ENCODE data around the gene CLSTN2. TPM values are rescaled to one million over a fixed set of nuclear protein-coding genes. Genes with fewer than 3 reads are reported as not detected.

Gene CLSTN2
- total RNA-seq, 1 donor from 2014 or later, result not detected

- Mint-ChIP-seq H3K4me1 (no peaks in the 10 kb centered on the region), H3K4me3 (no peak overlapping the region), H3K9me3 (no peaks in the 10 kb centered on the region), H3K36me3 (ENCODE audit: low read depth) (no peaks in the 10 kb centered on the region), H3K27ac (no peak overlapping the region), H3K27me3 (peaks cover 5% of the 10 kb centered on the region)
- intact Hi-C loops (cut with micrococcal nuclease), result no loop called here
- DNase-seq, result no peak
Observed at GRCh38 chr3:140597364-140597763, 662.4 kb downstream of the CLSTN2 start.

DNA sequence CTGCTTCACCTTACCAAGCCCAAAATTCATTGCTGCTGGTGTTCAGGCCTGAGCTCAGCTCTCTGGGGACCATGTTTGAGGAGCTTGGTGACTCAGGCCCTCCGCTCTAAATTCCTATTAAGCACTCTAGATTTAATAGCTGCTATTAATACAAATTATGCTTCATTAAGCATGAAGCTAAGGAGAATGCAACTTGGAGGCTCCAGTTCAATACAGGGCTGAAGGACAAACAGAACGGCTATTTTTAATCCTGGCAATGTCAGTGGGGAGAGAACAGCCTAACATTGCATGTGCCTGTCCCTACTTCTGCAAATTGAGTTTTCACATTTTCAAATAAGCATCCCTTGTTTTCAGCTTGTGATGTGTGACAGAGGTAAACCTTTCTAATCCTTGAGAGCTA lies 662.8 kb downstream of the CLSTN2 start:
- no peak for DNase-seq
- Mint-ChIP-seq H3K36me3 (ENCODE audit: low read depth) (no peaks in the 10 kb centered on the region), H3K27ac (no peak overlapping the region), H3K9me3 (no peaks in the 10 kb centered on the region), H3K4me3 (no peak overlapping the region), H3K4me1 (no peaks in the 10 kb centered on the region), H3K27me3 (peaks cover 2% of the 10 kb centered on the region)
- intact Hi-C loops (cut with micrococcal nuclease), result no loop called here

DNA sequence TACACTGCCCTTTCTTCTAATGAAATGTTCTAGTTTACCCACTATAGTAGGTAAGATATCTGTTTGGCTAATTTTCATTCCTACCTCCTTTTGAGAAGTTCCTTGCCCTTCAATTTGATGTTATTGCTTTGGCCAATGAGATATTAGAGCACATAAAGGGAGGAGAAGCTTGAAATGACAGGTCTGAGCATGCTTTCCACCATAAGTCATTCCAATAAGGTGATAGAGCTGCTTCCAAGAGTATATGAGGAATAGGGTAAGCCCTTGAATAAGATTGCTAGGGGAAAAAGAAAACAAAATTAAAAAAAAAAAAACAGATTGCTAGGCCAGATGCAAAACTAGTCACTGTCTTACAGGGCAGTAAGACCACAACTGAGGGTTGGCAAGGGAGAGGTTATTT lies 664.0 kb downstream of the CLSTN2 start:
- no peak for DNase-seq
- no peaks in the 10 kb centered on the region for H3K36me3 Mint-ChIP-seq (ENCODE audit: low read depth)
- H3K9me3 Mint-ChIP-seq, result no peaks in the 10 kb centered on the region
- H3K4me1 Mint-ChIP-seq, result no peaks in the 10 kb centered on the region
- intact Hi-C loops (cut with micrococcal nuclease), result no loop called here
- peaks cover 2% of the 10 kb centered on the region for H3K27me3 Mint-ChIP-seq
- no peak overlapping the region for H3K27ac Mint-ChIP-seq
- H3K4me3 Mint-ChIP-seq, result no peak overlapping the region

DNA sequence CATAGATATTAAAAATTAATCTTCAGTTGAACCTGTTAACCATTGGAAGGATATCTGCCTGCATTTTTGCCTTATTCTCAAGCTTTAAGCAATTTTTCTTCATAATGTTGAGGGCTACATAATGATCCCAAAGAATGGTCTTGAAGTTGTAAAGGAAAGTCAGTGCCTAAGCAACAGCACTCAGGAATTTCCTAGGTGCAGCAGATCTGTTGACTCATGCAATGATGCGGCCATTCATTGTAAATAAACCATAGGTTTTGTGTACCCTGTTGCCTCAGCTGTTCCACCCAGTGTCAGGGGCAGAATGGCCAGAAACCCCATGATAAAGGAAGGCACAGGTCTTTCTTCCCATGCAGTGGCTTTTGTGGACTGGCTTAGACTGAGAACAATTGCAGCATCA lies 664.5 kb downstream of the CLSTN2 start:
- no peak for DNase-seq
- intact Hi-C loops (cut with micrococcal nuclease), result no loop called here
- no peaks in the 10 kb centered on the region for H3K4me1 Mint-ChIP-seq
- H3K4me3 Mint-ChIP-seq, result no peak overlapping the region
- peaks cover 2% of the 10 kb centered on the region for H3K27me3 Mint-ChIP-seq
- H3K27ac Mint-ChIP-seq, result no peak overlapping the region
- no peaks in the 10 kb centered on the region for H3K36me3 Mint-ChIP-seq (ENCODE audit: low read depth)
- no peaks in the 10 kb centered on the region for H3K9me3 Mint-ChIP-seq

DNA sequence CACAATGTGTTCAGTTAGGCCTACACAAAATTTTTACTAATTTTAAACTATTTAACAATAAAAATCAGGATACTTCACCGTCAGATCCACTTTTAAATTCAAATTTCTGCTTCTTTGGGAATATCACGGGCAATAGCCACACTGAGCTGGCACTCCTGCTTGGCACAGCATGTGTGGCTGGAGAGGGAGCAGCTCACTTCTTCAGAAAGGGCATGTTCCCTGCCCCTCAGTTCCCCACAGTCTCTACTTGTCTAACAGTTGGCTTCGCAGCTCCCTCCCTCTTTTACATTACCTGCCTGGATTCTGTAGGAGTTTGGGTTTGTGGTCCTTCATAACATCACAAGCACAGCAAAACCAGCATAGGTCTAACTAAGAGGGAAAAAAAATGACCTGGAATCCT lies 666.9 kb downstream of the CLSTN2 start:
- intact Hi-C loops (cut with micrococcal nuclease), result no loop called here
- H3K4me3 Mint-ChIP-seq, result no peak overlapping the region

DNA sequence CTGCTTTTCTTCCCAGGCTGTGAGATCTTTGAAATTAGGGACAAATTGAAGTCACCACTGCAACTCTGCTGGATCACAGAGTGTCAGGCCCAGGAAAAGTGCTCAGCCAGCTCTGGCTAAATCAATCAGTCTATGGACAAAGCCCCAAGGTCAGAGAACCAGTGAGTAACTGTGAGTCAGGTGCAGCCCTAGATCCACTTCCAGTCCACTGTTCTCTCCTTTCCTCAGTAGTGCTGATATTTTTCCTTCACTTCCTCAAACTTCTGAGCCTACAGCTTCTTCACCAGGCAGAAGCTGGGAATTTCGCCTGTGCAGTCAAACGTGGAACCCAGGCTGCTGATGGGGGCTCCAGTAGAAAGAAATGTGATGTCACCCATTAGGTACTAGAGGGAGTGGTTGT lies 667.8 kb downstream of the CLSTN2 start:
- Mint-ChIP-seq H3K9me3 (no peaks in the 10 kb centered on the region), H3K4me3 (no peak overlapping the region), H3K36me3 (ENCODE audit: low read depth) (no peaks in the 10 kb centered on the region), H3K4me1 (no peaks in the 10 kb centered on the region), H3K27me3 (peaks cover 4% of the 10 kb centered on the region), H3K27ac (no peak overlapping the region)
- intact Hi-C loops (cut with micrococcal nuclease), result no loop called here
- DNase-seq, result no peak

More for the DNA sequence above, 666.9 kb downstream of the CLSTN2 start:
- no peaks in the 10 kb centered on the region for H3K4me1 Mint-ChIP-seq
- no peak for DNase-seq
- peaks cover 2% of the 10 kb centered on the region for H3K27me3 Mint-ChIP-seq
- H3K9me3 Mint-ChIP-seq, result no peaks in the 10 kb centered on the region
- H3K27ac Mint-ChIP-seq, result no peak overlapping the region
- no peaks in the 10 kb centered on the region for H3K36me3 Mint-ChIP-seq (ENCODE audit: low read depth)

DNA sequence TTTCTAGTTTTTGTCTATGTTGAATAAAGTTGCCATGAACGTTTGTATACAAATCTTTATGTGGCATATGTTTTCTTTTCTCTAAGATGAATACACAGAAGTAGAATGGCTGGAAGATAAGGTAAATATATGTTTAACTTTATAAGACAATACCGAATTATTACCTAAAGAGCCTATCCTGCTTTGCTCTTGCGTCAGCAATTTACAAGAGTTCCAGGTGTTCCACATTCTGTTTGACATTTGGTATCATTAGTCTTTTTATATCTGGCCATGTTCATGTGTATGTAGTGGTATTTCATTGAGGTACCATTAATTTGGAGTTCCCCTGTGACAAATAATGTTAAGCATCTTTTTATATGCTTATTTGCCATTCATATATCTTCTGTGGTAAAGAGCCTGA lies 668.8 kb downstream of the CLSTN2 start:
- DNase-seq, result no peak
- Mint-ChIP-seq H3K27ac (no peak overlapping the region), H3K36me3 (ENCODE audit: low read depth) (no peaks in the 10 kb centered on the region), H3K27me3 (peaks cover 4% of the 10 kb centered on the region), H3K9me3 (no peaks in the 10 kb centered on the region), H3K4me3 (no peak overlapping the region), H3K4me1 (no peaks in the 10 kb centered on the region)
- intact Hi-C loops (cut with micrococcal nuclease), result no loop called here

GRCh38 chr3:140610544-140610943 lies 675.6 kb downstream of the CLSTN2 start:
- Mint-ChIP-seq H3K36me3 (ENCODE audit: low read depth) (no peaks in the 10 kb centered on the region), H3K27ac (no peak overlapping the region), H3K27me3 (peaks cover 2% of the 10 kb centered on the region), H3K4me1 (no peaks in the 10 kb centered on the region), H3K9me3 (peaks cover 5% of the 10 kb centered on the region), H3K4me3 (no peak overlapping the region)
- intact Hi-C loops (cut with micrococcal nuclease), result no loop called here
- no peak for DNase-seq

DNA sequence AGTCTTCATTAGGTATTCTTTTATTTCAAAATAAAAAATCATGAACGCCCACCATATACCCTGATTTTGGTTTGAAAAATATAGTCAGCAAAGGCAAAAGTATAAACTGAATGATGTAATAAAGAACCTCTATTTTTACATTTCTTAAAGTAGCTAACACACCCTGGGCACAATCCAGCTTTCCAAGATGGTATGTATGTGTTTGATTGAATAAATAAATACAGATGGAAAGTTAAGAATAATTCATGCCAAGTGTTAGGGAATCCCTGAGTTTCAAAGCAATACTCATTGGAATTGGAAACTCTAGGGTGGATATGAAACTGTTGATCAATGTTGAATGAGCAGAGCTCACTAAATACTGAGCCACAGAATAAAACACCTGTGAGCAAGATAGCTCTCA lies 679.0 kb downstream of the CLSTN2 start:
- no peak overlapping the region for H3K27ac Mint-ChIP-seq
- no peaks in the 10 kb centered on the region for H3K4me1 Mint-ChIP-seq
- no peak for DNase-seq
- intact Hi-C loops (cut with micrococcal nuclease), result no loop called here
- peaks cover 2% of the 10 kb centered on the region for H3K27me3 Mint-ChIP-seq
- no peaks in the 10 kb centered on the region for H3K36me3 Mint-ChIP-seq (ENCODE audit: low read depth)
- H3K9me3 Mint-ChIP-seq, result peaks cover 5% of the 10 kb centered on the region
- no peak overlapping the region for H3K4me3 Mint-ChIP-seq

DNA sequence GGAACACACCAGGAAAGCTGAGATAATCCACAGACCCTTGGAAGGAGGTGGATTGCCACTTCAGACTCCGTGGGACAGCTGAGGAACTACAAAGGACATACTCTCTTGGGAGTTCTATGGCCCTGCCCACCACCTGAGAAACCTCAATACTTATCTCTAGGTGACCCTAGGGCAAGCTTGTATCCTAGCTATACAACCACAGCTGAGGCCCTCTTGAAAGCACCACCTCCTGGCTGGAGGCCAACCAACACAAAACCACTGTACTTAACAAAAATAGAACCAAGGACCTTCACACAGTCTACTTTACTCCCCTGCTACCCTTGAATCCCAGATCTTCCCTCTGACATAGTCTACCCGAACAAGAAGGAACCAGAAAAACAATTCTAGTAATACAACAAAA lies 682.1 kb downstream of the CLSTN2 start:
- no peaks in the 10 kb centered on the region for H3K9me3 Mint-ChIP-seq
- no peaks in the 10 kb centered on the region for H3K36me3 Mint-ChIP-seq (ENCODE audit: low read depth)
- H3K27me3 Mint-ChIP-seq, result peaks cover 2% of the 10 kb centered on the region
- intact Hi-C loops (cut with micrococcal nuclease), result no loop called here
- H3K4me3 Mint-ChIP-seq, result no peak overlapping the region
- no peak overlapping the region for H3K27ac Mint-ChIP-seq
- DNase-seq, result no peak
- H3K4me1 Mint-ChIP-seq, result no peaks in the 10 kb centered on the region

DNA sequence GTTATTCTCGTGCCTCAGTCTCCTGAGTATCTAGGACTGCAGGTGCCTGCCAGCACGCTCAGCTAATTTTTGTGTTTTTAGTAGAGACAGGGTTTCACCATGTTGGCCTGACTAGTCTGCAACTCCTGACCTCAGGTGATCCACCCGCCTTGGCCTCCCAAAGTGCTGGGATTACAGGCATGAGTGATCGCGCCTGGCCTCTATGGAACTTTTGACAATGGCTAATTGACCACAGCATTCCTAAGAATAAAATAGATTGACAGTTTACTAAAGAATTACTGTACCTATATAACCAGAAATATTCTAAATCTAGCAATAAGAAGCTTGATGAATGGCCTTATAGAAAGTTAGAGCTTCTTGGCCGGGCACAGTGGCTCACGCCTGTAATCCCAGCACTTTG lies 691.9 kb downstream of the CLSTN2 start:
- DNase-seq, result no peak
- intact Hi-C loops (cut with micrococcal nuclease), result no loop called here
- H3K9me3 Mint-ChIP-seq, result no peaks in the 10 kb centered on the region
- no peak overlapping the region for H3K27ac Mint-ChIP-seq
- no peaks in the 10 kb centered on the region for H3K27me3 Mint-ChIP-seq
- no peaks in the 10 kb centered on the region for H3K36me3 Mint-ChIP-seq (ENCODE audit: low read depth)
- no peak overlapping the region for H3K4me3 Mint-ChIP-seq
- no peaks in the 10 kb centered on the region for H3K4me1 Mint-ChIP-seq
